Measurements from ENCODE around the gene AGBL4.

Gene AGBL4

GRCh38 chr1:48758976-48759375, 1264.8 kb downstream of the AGBL4 start:
- Histone ChIP-seq H3K36me3 (peaks cover 20 to 60% (median 31%) of the 10 kb centered on the region in 3 donors), H3K9me3 (no peaks in the 10 kb centered on the region), H3K4me3 (no peak overlapping the region), H3K4me1 (no peaks in the 10 kb centered on the region), H3K27me3 (no peaks in the 10 kb centered on the region), H3K27ac (no peak overlapping the region)
- no peak for TF ChIP-seq CTCF (IDR thresholded peaks at IDR 0.05)
- no peak for DNase-seq
- intact Hi-C loops (cut with DNase I; ENCODE audit: low total_unique reads), result no loop called here

- no peak for TF ChIP-seq CTCF (IDR thresholded peaks at IDR 0.05)
- H3K4me1 ChIP-seq, result no peaks in the 10 kb centered on the region
- peaks cover 20 to 76% (median 31%) of the 10 kb centered on the region in 3 donors for H3K36me3 ChIP-seq
- H3K27ac ChIP-seq, result no peak overlapping the region
- intact Hi-C loops (cut with DNase I; ENCODE audit: low total_unique reads), result no loop called here
- no peak overlapping the region for H3K4me3 ChIP-seq
- no peak for DNase-seq
- H3K27me3 ChIP-seq, result no peaks in the 10 kb centered on the region
- no peaks in the 10 kb centered on the region for H3K9me3 ChIP-seq
These were observed 1266.4 kb downstream of the AGBL4 start for GRCh38 chr1:48757363-48757762.

- no peaks in the 10 kb centered on the region for H3K4me1 ChIP-seq
- no peaks in the 10 kb centered on the region for H3K9me3 ChIP-seq
- TF ChIP-seq CTCF (IDR thresholded peaks at IDR 0.05), result no peak
- intact Hi-C loops (cut with DNase I; ENCODE audit: low total_unique reads), result no loop called here
- peaks cover 20 to 82% (median 31%) of the 10 kb centered on the region in 3 donors for H3K36me3 ChIP-seq
- no peaks in the 10 kb centered on the region for H3K27me3 ChIP-seq
- no peak overlapping the region for H3K4me3 ChIP-seq
- DNase-seq, result no peak
- H3K27ac ChIP-seq, result no peak overlapping the region
These were observed 1267.0 kb downstream of the AGBL4 start for GRCh38 chr1:48756683-48757316.

- no peak for DNase-seq
- H3K27ac ChIP-seq, result no peak overlapping the region
- TF ChIP-seq CTCF (IDR thresholded peaks at IDR 0.05), result no peak
These were observed 1270.5 kb downstream of the AGBL4 start for GRCh38 chr1:48753293-48753692.

GRCh38 chr1:48750109-48750508, 1273.6 kb downstream of the AGBL4 start:
- intact Hi-C loops (cut with DNase I; ENCODE audit: low total_unique reads), result no loop called here
- no peaks in the 10 kb centered on the region for H3K27me3 ChIP-seq
- TF ChIP-seq CTCF (IDR thresholded peaks at IDR 0.05), result no peak
- no peak for DNase-seq
- no peak overlapping the region for H3K4me3 ChIP-seq
- H3K36me3 ChIP-seq, result peaks cover 0 to 60% (median 1%) of the 10 kb centered on the region in 3 donors
- no peak overlapping the region for H3K27ac ChIP-seq
- no peaks in the 10 kb centered on the region for H3K4me1 ChIP-seq
- H3K9me3 ChIP-seq, result no peaks in the 10 kb centered on the region

More at GRCh38 chr1:48753293-48753692, 1270.5 kb downstream of the AGBL4 start:
- intact Hi-C loops (cut with DNase I; ENCODE audit: low total_unique reads), result no loop called here
- Histone ChIP-seq H3K36me3 (peaks cover 10 to 86% (median 21%) of the 10 kb centered on the region in 3 donors), H3K9me3 (no peaks in the 10 kb centered on the region), H3K27me3 (no peaks in the 10 kb centered on the region), H3K4me3 (no peak overlapping the region), H3K4me1 (no peaks in the 10 kb centered on the region)
